Mucosa of rectum (tissue), 2 donors: ENCODE data around the gene GARIN5A.

Experiments
- H3K27ac ChIP-seq, 2 donors: one replicate each; pipeline ENCODE4 v1.7.0; 2013; ENCODE audit warnings: inconsistent platforms in 2 of 2, low read depth in 2 of 2, low read length in 2 of 2
- H3K27me3 ChIP-seq, 2 donors: one replicate each; pipeline ENCODE4 v1.7.0; 2013; ENCODE audit warnings: low read length in 2 of 2; ENCODE audit not compliant: control insufficient read depth in 2 of 2, insufficient read depth in 2 of 2
- H3K36me3 ChIP-seq, 2 donors: one replicate each; pipeline ENCODE4 v1.7.0; 2013; ENCODE audit warnings: low read length in 2 of 2; ENCODE audit not compliant: control insufficient read depth in 2 of 2, insufficient read depth in 2 of 2
- H3K4me1 ChIP-seq, 2 donors: one replicate each; pipeline ENCODE4 v1.7.0; 2013; ENCODE audit warnings: low read length in 2 of 2, mild to moderate bottlenecking in 1 of 2; ENCODE audit not compliant: control insufficient read depth in 2 of 2, insufficient read depth in 2 of 2
- H3K4me3 ChIP-seq, 2 donors: one replicate each; pipeline ENCODE4 v1.7.0; 2013; ENCODE audit warnings: low read length in 2 of 2
- H3K9ac ChIP-seq, 2 donors: one replicate each; pipeline ENCODE4 v1.7.0; 2013; ENCODE audit warnings: low read length in 2 of 2, low read depth in 1 of 2, mild to moderate bottlenecking in 1 of 2
- H3K9me3 ChIP-seq, 2 donors: one replicate each; pipeline ENCODE4 v1.7.0; 2013; ENCODE audit warnings: low read length in 2 of 2; ENCODE audit not compliant: control insufficient read depth in 2 of 2
- donor health status: healthy.
- donor health status: Normal muscosa, but diverticular disease.

GARIN5A gene

DNA sequence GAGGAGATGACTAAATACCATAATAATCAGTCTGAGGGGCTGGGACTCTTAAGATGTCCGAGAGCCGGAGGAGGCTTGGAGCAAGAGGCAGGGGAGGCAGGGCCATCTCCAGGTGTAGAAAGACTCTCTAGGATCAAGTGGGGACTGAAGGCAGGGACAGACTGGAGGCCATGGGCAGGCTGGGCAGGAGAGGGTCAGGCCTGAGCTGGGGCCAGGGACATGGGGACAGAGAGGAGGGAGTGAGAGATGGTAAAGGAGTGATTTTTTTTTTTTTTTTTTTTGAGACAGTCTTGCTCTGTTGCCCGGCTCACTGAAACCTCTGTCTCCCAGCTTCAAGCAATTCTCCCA, 32.2 kb upstream of the GARIN5A start:
- Histone ChIP-seq H3K9me3 (no peaks in the 10 kb centered on the region), H3K27ac (no peak overlapping the region), H3K27me3 (no peaks in the 10 kb centered on the region), H3K4me1 (peaks cover 5 to 9% of the 10 kb centered on the region in 2 donors), H3K4me3 (no peak overlapping the region), H3K9ac (no peak overlapping the region), H3K36me3 (peaks cover 0 to 2% of the 10 kb centered on the region in 2 donors)

- Histone ChIP-seq H3K27ac (no peak overlapping the region), H3K4me3 (no peak overlapping the region), H3K4me1 (peaks cover 5 to 9% of the 10 kb centered on the region in 2 donors), H3K27me3 (no peaks in the 10 kb centered on the region), H3K9ac (no peak overlapping the region), H3K36me3 (peaks cover 0 to 2% of the 10 kb centered on the region in 2 donors), H3K9me3 (no peaks in the 10 kb centered on the region)
These were observed 30.7 kb upstream of the GARIN5A start for GRCh38 chr19:50507376-50507775.

DNA sequence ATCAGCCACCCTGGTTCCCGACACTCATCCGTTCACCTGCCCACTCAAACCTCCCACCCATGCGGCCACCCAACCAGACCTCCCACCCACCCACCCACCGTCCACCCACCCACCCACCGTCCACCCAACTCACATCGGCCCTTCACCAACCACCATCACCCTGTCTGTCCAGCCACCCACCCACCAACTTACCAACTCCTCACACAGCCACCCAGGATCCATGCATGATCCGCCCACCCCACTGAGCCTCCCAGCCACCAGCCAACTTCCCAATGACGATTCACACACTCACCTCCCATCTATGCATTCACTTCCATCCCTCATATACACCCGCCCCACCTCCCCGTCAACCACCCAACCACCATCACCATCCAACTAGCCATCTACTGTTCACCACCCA, 30.1 kb upstream of the GARIN5A start:
- Histone ChIP-seq H3K4me3 (no peak overlapping the region), H3K27me3 (no peaks in the 10 kb centered on the region), H3K4me1 (peaks cover 5 to 9% of the 10 kb centered on the region in 2 donors), H3K27ac (no peak overlapping the region), H3K9ac (no peak overlapping the region), H3K9me3 (no peaks in the 10 kb centered on the region), H3K36me3 (peaks cover 0 to 2% of the 10 kb centered on the region in 2 donors)

DNA sequence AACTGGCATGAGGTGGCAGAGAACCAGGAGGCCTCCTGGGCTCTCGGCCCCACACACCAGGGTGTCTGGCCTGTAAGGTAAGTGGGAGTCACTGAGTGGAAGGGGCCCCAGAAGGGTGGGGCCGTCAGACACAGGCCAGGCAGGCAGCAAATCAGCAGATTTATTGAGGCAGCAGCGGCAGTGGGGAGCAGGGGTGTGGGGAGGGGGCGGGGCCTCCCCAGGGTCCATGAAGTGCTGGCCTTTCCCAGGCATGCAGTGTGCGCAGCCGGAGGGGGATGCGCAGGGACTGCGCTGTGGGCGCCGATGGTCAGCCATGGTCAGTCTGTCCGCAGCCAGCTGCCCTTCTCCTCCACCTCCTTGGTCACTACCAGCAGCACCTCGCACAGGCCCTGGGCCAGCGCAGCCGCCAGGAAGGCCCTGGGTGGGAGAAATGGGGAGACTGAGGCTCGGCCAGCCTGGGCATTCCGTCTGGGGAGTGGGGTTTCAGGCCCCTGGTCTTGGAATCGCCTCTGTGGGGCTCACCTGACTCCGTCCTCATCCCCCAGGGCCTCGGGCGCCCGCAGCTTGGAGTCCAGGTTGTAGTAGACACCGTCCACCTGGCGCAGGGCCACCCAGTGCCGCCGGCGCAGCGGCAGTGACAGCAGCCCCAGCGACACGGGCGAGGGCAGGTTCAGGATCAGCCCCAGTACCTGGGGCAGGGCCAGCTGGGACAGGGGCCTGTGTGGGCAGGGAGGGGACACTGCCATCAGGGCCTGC, 29.4 kb upstream of the GARIN5A start:
- no peak overlapping the region for H3K4me3 ChIP-seq
- peaks cover 0 to 2% of the 10 kb centered on the region in 2 donors for H3K36me3 ChIP-seq
- no peak overlapping the region for H3K27ac ChIP-seq
- H3K4me1 ChIP-seq: peaks cover 5 to 10% of the 10 kb centered on the region in 2 donors
- no peaks in the 10 kb centered on the region for H3K27me3 ChIP-seq
- H3K9ac ChIP-seq: no peak overlapping the region
- no peaks in the 10 kb centered on the region for H3K9me3 ChIP-seq

- Histone ChIP-seq H3K9ac (no peak overlapping the region), H3K27ac (no peak overlapping the region), H3K27me3 (no peaks in the 10 kb centered on the region), H3K4me1 (peaks cover 0 to 4% of the 10 kb centered on the region in 2 donors), H3K4me3 (no peak overlapping the region), H3K36me3 (peaks cover 0 to 2% of the 10 kb centered on the region in 2 donors), H3K9me3 (no peaks in the 10 kb centered on the region)
These were observed 25.2 kb upstream of the GARIN5A start for GRCh38 chr19:50501568-50502475.

DNA sequence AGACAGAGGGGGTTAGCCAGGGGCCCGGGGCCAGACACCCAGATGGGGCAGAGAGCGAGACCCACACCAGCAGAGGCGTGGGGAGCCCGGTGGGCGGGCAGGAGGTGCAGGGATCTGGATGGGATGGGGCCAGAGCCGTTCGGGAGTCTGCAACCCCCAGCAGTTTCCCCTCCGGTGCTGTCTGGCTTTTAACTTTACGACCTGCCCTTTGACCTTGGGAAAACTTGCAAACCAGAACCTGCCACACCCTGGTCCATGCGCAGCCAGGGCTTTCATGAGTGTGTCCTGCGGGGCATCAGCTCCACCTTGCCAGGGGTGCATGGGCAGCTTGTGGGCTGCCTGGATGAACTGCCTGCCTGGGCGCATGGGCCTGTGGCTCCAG, 24.5 kb upstream of the GARIN5A start:
- no peaks in the 10 kb centered on the region for H3K9me3 ChIP-seq
- H3K27me3 ChIP-seq: no peaks in the 10 kb centered on the region
- H3K36me3 ChIP-seq: no peaks in the 10 kb centered on the region
- H3K9ac ChIP-seq: no peak overlapping the region
- H3K27ac ChIP-seq: no peak overlapping the region
- peaks cover 0 to 4% of the 10 kb centered on the region in 2 donors for H3K4me1 ChIP-seq
- H3K4me3 ChIP-seq: no peak overlapping the region

DNA sequence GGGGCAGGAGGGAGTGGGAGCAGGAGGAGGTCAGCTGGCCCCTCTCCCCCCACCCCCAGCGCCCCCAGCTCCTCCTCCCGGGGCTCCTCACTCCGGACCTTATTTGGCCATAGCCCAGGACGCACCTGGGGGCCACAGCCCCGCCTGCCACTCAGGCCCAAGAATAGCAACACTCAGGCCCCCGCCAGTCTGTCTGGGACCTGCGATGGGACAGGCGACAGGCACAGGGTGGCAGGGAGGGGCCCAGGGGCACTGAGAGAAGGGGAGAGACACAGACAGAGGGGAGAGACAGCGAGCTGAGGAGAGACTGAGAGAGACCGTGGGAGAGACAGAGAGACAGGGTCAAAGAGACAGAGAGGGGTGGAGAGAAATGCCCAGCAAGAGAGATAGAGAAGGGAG, 24.1 kb upstream of the GARIN5A start:
- Histone ChIP-seq H3K36me3 (no peaks in the 10 kb centered on the region), H3K27me3 (no peaks in the 10 kb centered on the region), H3K4me1 (peaks cover 0 to 4% of the 10 kb centered on the region in 2 donors), H3K9me3 (no peaks in the 10 kb centered on the region), H3K27ac (no peak overlapping the region), H3K4me3 (no peak overlapping the region), H3K9ac (no peak overlapping the region)

DNA sequence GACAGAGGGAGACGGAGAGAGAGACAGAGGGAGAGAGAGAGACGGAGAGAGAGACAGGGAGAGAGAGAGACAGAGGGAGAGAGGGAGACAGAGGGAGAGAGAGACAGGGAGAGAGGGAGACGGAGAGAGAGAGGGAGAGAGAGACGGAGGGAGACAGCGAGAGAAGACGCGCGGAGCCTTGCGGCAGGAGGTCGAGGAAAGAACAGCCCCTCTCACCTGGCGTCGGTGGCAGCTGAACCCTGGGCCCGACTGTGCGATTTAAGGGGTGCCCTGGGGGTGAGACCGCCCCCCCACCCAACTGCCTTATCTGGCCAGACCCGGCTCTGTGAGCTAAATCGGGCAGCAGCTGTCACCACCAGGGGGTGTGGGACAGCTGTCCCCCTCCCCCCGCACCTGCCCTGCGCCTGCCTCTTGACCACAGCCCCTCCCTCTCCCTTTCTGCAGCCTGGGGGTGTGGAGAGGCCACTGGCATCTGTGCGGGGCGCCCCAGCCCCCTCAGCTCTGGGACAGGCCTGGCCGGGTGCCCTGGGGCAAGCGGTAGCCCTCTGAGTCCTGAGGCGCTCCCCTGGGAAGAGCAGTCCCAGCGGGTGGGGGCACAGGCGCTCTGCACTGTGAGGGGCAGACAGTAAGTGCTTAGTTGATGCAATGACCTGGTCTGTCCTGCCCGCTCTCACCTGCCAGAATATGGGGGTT, 23.6 kb upstream of the GARIN5A start:
- Histone ChIP-seq H3K4me3 (no peak overlapping the region), H3K9me3 (no peaks in the 10 kb centered on the region), H3K27me3 (no peaks in the 10 kb centered on the region), H3K4me1 (peaks cover 0 to 4% of the 10 kb centered on the region in 2 donors), H3K27ac (no peak overlapping the region), H3K9ac (no peak overlapping the region), H3K36me3 (no peaks in the 10 kb centered on the region)

DNA sequence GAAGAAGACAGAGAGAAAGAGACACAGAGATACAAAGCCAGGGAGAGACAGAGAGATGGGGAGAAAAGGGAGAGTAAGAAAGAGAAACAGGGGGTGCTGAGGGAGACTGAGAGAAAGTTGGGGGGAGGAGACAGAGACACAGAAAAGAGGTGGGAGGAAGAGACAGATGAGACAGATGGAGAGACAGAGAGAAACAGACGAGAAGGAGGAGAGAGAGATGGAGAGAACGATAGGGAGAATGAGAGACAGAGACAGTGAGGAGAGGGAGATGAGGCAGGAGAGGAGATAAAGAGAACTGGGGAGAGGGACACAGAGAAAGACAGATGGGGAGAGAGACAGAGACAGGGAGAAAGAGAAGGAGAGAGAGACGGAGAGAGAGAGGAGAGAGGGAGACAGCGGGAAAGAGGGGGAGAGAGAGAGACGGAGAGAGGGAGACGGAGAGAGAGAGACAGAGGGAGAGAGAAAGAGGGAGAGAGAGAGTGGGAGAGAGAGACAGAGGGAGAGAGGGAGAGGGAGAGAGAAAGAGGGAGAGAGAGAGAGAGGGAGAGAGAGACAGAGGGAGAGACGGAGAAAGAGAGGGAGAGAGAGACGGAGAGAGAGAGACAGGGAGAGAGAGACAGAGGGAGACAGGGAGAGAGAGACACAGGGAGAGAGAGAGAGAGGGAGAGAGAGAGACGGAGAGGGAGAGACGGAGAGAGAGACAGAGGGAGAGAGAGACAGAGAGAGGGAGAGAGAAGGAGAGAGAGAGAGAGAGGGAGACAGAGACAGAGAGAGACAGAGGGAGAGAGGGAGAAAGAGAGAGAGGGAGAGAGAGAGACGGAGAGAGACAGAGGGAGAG, 21.8 kb upstream of the GARIN5A start:
- no peak overlapping the region for H3K9ac ChIP-seq
- H3K27ac ChIP-seq: no peak overlapping the region

More for the DNA sequence above, 21.8 kb upstream of the GARIN5A start:
- H3K9me3 ChIP-seq: no peaks in the 10 kb centered on the region
- no peak overlapping the region for H3K4me3 ChIP-seq
- H3K36me3 ChIP-seq: no peaks in the 10 kb centered on the region
- peaks cover 0 to 4% of the 10 kb centered on the region in 2 donors for H3K4me1 ChIP-seq
- H3K27me3 ChIP-seq: no peaks in the 10 kb centered on the region
